GM20431 (cell line): Measurements from ENCODE around the gene ANKRD12.
"Not testable (repeated sequence)": the region's sequence is repeated elsewhere in the genome, so short reads cannot be mapped to it uniquely, and the experiment has no call there.

Source experiments
- in situ Hi-C: fragments of 300-500 bp; cut with MseI, MboI; formaldehyde crosslinking; loops from one replicate; pipeline ENCODE4 v1.15.0; 2020; ENCODE audit warnings: low sequenced_read_pairs; ENCODE audit not compliant: unreplicated experiment

Gene ANKRD12

GRCh38 chr18:9136315-9137155 is at the start of gene ANKRD12:
ANKRD12 (plus strand) TSS chr18:9136781; CDS start chr18:9182433, 45,652 bp downstream.
- in situ Hi-C loops, result no loop called here

- in situ Hi-C loops, result no loop called here
Measured at GRCh38 chr18:9087144-9087543, 49.4 kb upstream of the ANKRD12 start.

- in situ Hi-C loops, result no loop called here
Measured at GRCh38 chr18:9088252-9088651, 48.3 kb upstream of the ANKRD12 start.

- in situ Hi-C loops, result not testable (repeated sequence)
Measured at GRCh38 chr18:9088727-9089126, 47.9 kb upstream of the ANKRD12 start.

GRCh38 chr18:9090578-9090977 is 46.0 kb upstream of the ANKRD12 start:
- in situ Hi-C loops, result no loop called here

GRCh38 chr18:9091066-9091476 is 45.5 kb upstream of the ANKRD12 start:
- in situ Hi-C loops, result no loop called here

- in situ Hi-C loops, result no loop called here
Measured at GRCh38 chr18:9092665-9093064, 43.9 kb upstream of the ANKRD12 start.

- in situ Hi-C loops, result not testable (repeated sequence)
Measured at GRCh38 chr18:9093109-9093508, 43.5 kb upstream of the ANKRD12 start.

- in situ Hi-C loops, result no loop called here
Measured at GRCh38 chr18:9094307-9095226, 42.0 kb upstream of the ANKRD12 start.

GRCh38 chr18:9095297-9096006 is 41.1 kb upstream of the ANKRD12 start:
- in situ Hi-C loops, result no loop called here

- in situ Hi-C loops, result no loop called here
Measured at GRCh38 chr18:9096007-9096371, 40.6 kb upstream of the ANKRD12 start.

- in situ Hi-C loops, result no loop called here
Measured at GRCh38 chr18:9096685-9097084, 39.9 kb upstream of the ANKRD12 start.

GRCh38 chr18:9097349-9097748 is 39.2 kb upstream of the ANKRD12 start:
- in situ Hi-C loops, result no loop called here

- in situ Hi-C loops, result no loop called here
Measured at GRCh38 chr18:9100796-9101195, 35.8 kb upstream of the ANKRD12 start.

GRCh38 chr18:9101730-9102507 is 34.7 kb upstream of the ANKRD12 start:
- in situ Hi-C loops, result no loop called here

- in situ Hi-C loops, result no loop called here
Measured at GRCh38 chr18:9102508-9103375, 33.8 kb upstream of the ANKRD12 start, which contains the start of gene NDUFV2. NDUFV2 (plus strand) TSS chr18:9102699; CDS start chr18:9102744, 45 bp downstream.

- in situ Hi-C loops, result no loop called here
Measured at GRCh38 chr18:9103376-9103873, 33.2 kb upstream of the ANKRD12 start.

- in situ Hi-C loops, result no loop called here
Measured at GRCh38 chr18:9104244-9104901, 32.2 kb upstream of the ANKRD12 start.
